H4 (cell line): Measurements from ENCODE around the gene CCNL2. TPM values are rescaled to one million over a fixed set of nuclear protein-coding genes. Genes with fewer than 3 reads are reported as not detected.

ENCODE experiments used
- DNase-seq: peaks from one replicate; pipeline ENCODE4 v3.0.0-alpha.2; 2015; ENCODE audit warnings: low spot score
- total RNA-seq: library from RNA; depleted of rRNA; stranded (reverse); fragments of >200 nt; shearing (Covaris generic); gene quantifications from 2 replicates; pipeline ENCODE4 v1.2.3, GENCODE V29; 2014

CCNL2 gene
- total RNA-seq, 1 experiment from 2014 or later = 49.4 TPM

- DNase-seq = no peak
These were observed 42.2 kb downstream of the CCNL2 start for GRCh38 chr1:1356796-1357401.

- no peak for DNase-seq
These were observed 42.9 kb downstream of the CCNL2 start for GRCh38 chr1:1356166-1356795.

GRCh38 chr1:1355416-1355815, 43.7 kb downstream of the CCNL2 start:
- DNase-seq = no peak

GRCh38 chr1:1354271-1355247, 44.6 kb downstream of the CCNL2 start:
- no peak for DNase-seq

- no peak for DNase-seq
These were observed 45.6 kb downstream of the CCNL2 start for GRCh38 chr1:1353389-1354151.

- DNase-seq = no peak
These were observed 46.2 kb downstream of the CCNL2 start for GRCh38 chr1:1352786-1353388.

- DNase-seq = no peak
These were observed 47.4 kb downstream of the CCNL2 start for GRCh38 chr1:1351511-1352427.

GRCh38 chr1:1349256-1350012, 49.7 kb downstream of the CCNL2 start, which contains the start of gene DVL1:
Gene DVL1, minus strand, starts transcription at chr1:1349418. Its CDS starts 353 bp downstream, at chr1:1349065.
- peak; percentile 53 for DNase-seq

- DNase-seq = no peak
These were observed 50.5 kb downstream of the CCNL2 start for GRCh38 chr1:1348420-1349255.

GRCh38 chr1:1347663-1348419, 51.3 kb downstream of the CCNL2 start:
- DNase-seq = no peak

- no peak for DNase-seq
These were observed 52.0 kb downstream of the CCNL2 start for GRCh38 chr1:1347026-1347595.

- DNase-seq = no peak
These were observed 52.6 kb downstream of the CCNL2 start for GRCh38 chr1:1346501-1346890.

GRCh38 chr1:1345860-1346500, 53.2 kb downstream of the CCNL2 start:
- DNase-seq = no peak

GRCh38 chr1:1345384-1345783, 53.8 kb downstream of the CCNL2 start:
- no peak for DNase-seq

GRCh38 chr1:1344655-1345361, 54.3 kb downstream of the CCNL2 start:
- DNase-seq = no peak

- DNase-seq = no peak
These were observed 55.2 kb downstream of the CCNL2 start for GRCh38 chr1:1343811-1344421.
